GM04504 (cell line): ENCODE results near the gene NKX2-1.

ENCODE experiments used
- DNase-seq: peaks from one replicate; pipeline ENCODE4 v3.0.0-alpha.2; 2012; ENCODE audit warnings: low read depth

The NKX2-1 gene

GRCh38 chr14:36517242-36518030, 2.6 kb downstream of the NKX2-1 start:
- no peak for DNase-seq

- DNase-seq: no peak
Observed at GRCh38 chr14:36516719-36517241, 3.3 kb downstream of the NKX2-1 start.

GRCh38 chr14:36515896-36516718, 3.9 kb downstream of the NKX2-1 start:
- DNase-seq: no peak

- DNase-seq: no peak
Observed at GRCh38 chr14:36515105-36515593, 4.9 kb downstream of the NKX2-1 start.

- no peak for DNase-seq
Observed at GRCh38 chr14:36514278-36515104, 5.5 kb downstream of the NKX2-1 start.

- DNase-seq: no peak
Observed at GRCh38 chr14:36513451-36514277, 6.4 kb downstream of the NKX2-1 start.

- no peak for DNase-seq
Observed at GRCh38 chr14:36513012-36513420, 7.0 kb downstream of the NKX2-1 start.

GRCh38 chr14:36512585-36513003, 7.4 kb downstream of the NKX2-1 start:
- DNase-seq: no peak

- DNase-seq: no peak
Observed at GRCh38 chr14:36511981-36512584, 7.9 kb downstream of the NKX2-1 start.

- DNase-seq: no peak
Observed at GRCh38 chr14:36510874-36511273, 9.2 kb downstream of the NKX2-1 start.

- no peak for DNase-seq
Observed at GRCh38 chr14:36510078-36510799, 9.8 kb downstream of the NKX2-1 start.

- DNase-seq: no peak
Observed at GRCh38 chr14:36509069-36509917, 10.7 kb downstream of the NKX2-1 start.

- DNase-seq: no peak
Observed at GRCh38 chr14:36508418-36509068, 11.5 kb downstream of the NKX2-1 start.

- DNase-seq: no peak
Observed at GRCh38 chr14:36507847-36508417, 12.1 kb downstream of the NKX2-1 start.

GRCh38 chr14:36506732-36507614, 13.1 kb downstream of the NKX2-1 start:
- no peak for DNase-seq

- no peak for DNase-seq
Observed at GRCh38 chr14:36505892-36506731, 13.9 kb downstream of the NKX2-1 start.
